HepG2 (cell line): ENCODE data around the gene JAZF1. TPM values are rescaled to one million over a fixed set of nuclear protein-coding genes. Genes with fewer than 3 reads are reported as not detected.

Experiments used
- ATAC-seq: fragments of 200-7000 bp; cut with Tn5 transposase; 3 replicates; pipeline ENCODE4 v1.9.1; 2020; ENCODE audit warnings: mild to moderate bottlenecking, moderate library complexity
- BruUV-seq: library from RNA; stranded (reverse); fragments of 400-500 nt; replicated peaks from 2 replicates; lab custom pipeline; 2021; lab: Mats Ljungman, UMichigan
- CTCF ChIA-PET: fragments of 300-600 bp; formaldehyde crosslinking; extraction: SDS; loops from one replicate; lab custom pipeline; 2021; ENCODE audit warnings: low total read pairs, inconsistent platforms, low intra/inter-chr PET ratio; lab: Yijun Ruan, JAX
- POLR2A ChIA-PET: fragments of 350-600 bp; sonication (Branson Sonifier 250); formaldehyde crosslinking; loops from one replicate; lab custom pipeline; 2020; ENCODE audit warnings: antibody characterized with exemption, inconsistent platforms; lab: Yijun Ruan, JAX
- DNase-seq: peaks from one replicate; pipeline ENCODE4 v3.0.0-alpha.2; 2015; ENCODE audit warnings: low spot score
- FAIRE-seq: peaks from 3 replicates; lab custom pipeline; 2011; peaks lifted over from hg19 to GRCh38; lab: Jason Lieb, UNC
- H2AFZ ChIP-seq: one replicate; pipeline ENCODE4 v1.6.1; 2011; ENCODE audit warnings: low read length, inconsistent platforms
- H3K27ac ChIP-seq: fragments of 300-600 bp; 3 replicates; pipeline ENCODE4 v1.8.0; 2011; ENCODE audit warnings: mixed run types, mild to moderate bottlenecking, mixed read lengths, low read length, inconsistent platforms; ENCODE audit not compliant: insufficient read depth; ENCODE audit errors: extremely low read length
- H3K27me3 ChIP-seq, 2 experiments: fragments of 200-600 bp in 1 of 2; 2 replicates in 1 of 2; 3 replicates in 1 of 2; pipeline versions ENCODE4 v1.6.0 to v1.8.0; 2011; ENCODE audit warnings: low read length in 2 of 2, mild to moderate bottlenecking in 2 of 2, moderate library complexity in 2 of 2, inconsistent platforms in 1 of 2; ENCODE audit not compliant: insufficient read depth in 2 of 2, control insufficient read depth in 1 of 2
- H3K36me3 ChIP-seq, 2 experiments: fragments of 200-600 bp in 1 of 2; replicated peaks in 1 of 2; 2 replicates in 1 of 2; 3 replicates in 1 of 2; pipeline versions ENCODE4 v1.5.1 to v1.8.0; 2011; ENCODE audit warnings: low read length in 2 of 2, inconsistent platforms in 1 of 2; ENCODE audit not compliant: insufficient read depth in 2 of 2, control insufficient read depth in 1 of 2
- H3K4me1 ChIP-seq: 2 replicates; pipeline ENCODE4 v1.5.1; 2012; ENCODE audit warnings: low read length, inconsistent platforms; ENCODE audit not compliant: insufficient read depth
- H3K4me2 ChIP-seq: 2 replicates; pipeline ENCODE4 v1.6.0; 2011; ENCODE audit warnings: low read depth, low read length, inconsistent platforms
- H3K4me3 ChIP-seq, 3 experiments: fragments of 200-600 bp in 1 of 3; sonication (generic), shearing (Covaris generic) in 1 of 3; replicated peaks in 1 of 3; 2 replicates each; pipeline ENCODE4 v1.5.1; 2011 to 2016; ENCODE audit warnings: low read length in 3 of 3, inconsistent platforms in 2 of 3, low read depth in 2 of 3, mild to moderate bottlenecking in 2 of 3, control low read depth in 1 of 3, mixed read lengths in 1 of 3; ENCODE audit not compliant: insufficient read depth in 1 of 3
- H3K79me2 ChIP-seq: one replicate; pipeline ENCODE4 v1.6.1; 2011; ENCODE audit warnings: low read length, inconsistent platforms; ENCODE audit not compliant: insufficient read depth
- H3K9ac ChIP-seq: 2 replicates; pipeline ENCODE4 v1.6.0; 2011; ENCODE audit warnings: mild to moderate bottlenecking, low read depth, low read length, inconsistent platforms; ENCODE audit not compliant: insufficient read depth
- H3K9me3 ChIP-seq: 2 replicates; pipeline ENCODE4 v1.5.1; 2012; ENCODE audit warnings: mild to moderate bottlenecking, low read length
- H4K20me1 ChIP-seq: 2 replicates; pipeline ENCODE4 v1.6.0; 2011; ENCODE audit warnings: inconsistent platforms, mild to moderate bottlenecking, low read length, moderate library complexity; ENCODE audit not compliant: insufficient read depth
- AHR ChIP-seq: IDR thresholded peaks from 2 replicates; pipeline ENCODE4 v1.6.1; 2018; ENCODE audit warnings: missing genetic modification reagents, missing compliant biosample characterization
- CEBPB ChIP-seq: IDR thresholded peaks from 2 replicates; pipeline ENCODE4 v1.6.1; 2011; ENCODE audit warnings: low read depth, low read length, improper control_type of control experiment, borderline replicate concordance
- HOXD1 ChIP-seq: sonication (generic); formaldehyde crosslinking; IDR thresholded peaks from 2 replicates; pipeline ENCODE4 v1.5.0; 2020; ENCODE audit warnings: missing genetic modification reagents
- MAFG ChIP-seq: sonication (generic); formaldehyde crosslinking; IDR thresholded peaks from 2 replicates; pipeline ENCODE4 v1.5.1; 2020; ENCODE audit warnings: mild to moderate bottlenecking, missing genetic modification reagents
- MATR3 ChIP-seq: sonication (generic); formaldehyde crosslinking; IDR thresholded peaks from 2 replicates; pipeline ENCODE4 v1.4.0; 2020; ENCODE audit warnings: missing genetic modification reagents
- MIXL1 ChIP-seq: IDR thresholded peaks from 2 replicates; pipeline ENCODE4 v1.6.1; 2016
- MTF2 ChIP-seq: sonication (generic); formaldehyde crosslinking; IDR thresholded peaks from 2 replicates; pipeline ENCODE4 v1.5.0; 2020; ENCODE audit warnings: missing genetic modification reagents, borderline replicate concordance
- SETDB1 ChIP-seq: sonication (generic); formaldehyde crosslinking; IDR thresholded peaks from 2 replicates; pipeline ENCODE4 v1.5.1; 2020; ENCODE audit warnings: missing genetic modification reagents, mild to moderate bottlenecking, borderline replicate concordance
- SRSF1 ChIP-seq: fragments of 200-400 bp; formaldehyde crosslinking; optimal IDR thresholded peaks from 2 replicates; pipeline ENCODE3; 2017; ENCODE audit warnings: mild to moderate bottlenecking, low read depth, low read length, moderate library complexity
- THYN1 ChIP-seq: sonication (generic); formaldehyde crosslinking; IDR thresholded peaks from 2 replicates; pipeline ENCODE4 v1.8.1; 2023; ENCODE audit warnings: low read depth, mild to moderate bottlenecking, moderate library complexity, missing genetic modification reagents, borderline replicate concordance
- TP53 ChIP-seq: sonication (generic); formaldehyde crosslinking; conservative IDR thresholded peaks from 2 replicates; pipeline ENCODE4 v1.4.0; 2020; ENCODE audit warnings: missing genetic modification reagents
- TSC22D2 ChIP-seq: sonication (generic); formaldehyde crosslinking; IDR thresholded peaks from 2 replicates; pipeline ENCODE4 v1.5.1; 2020; ENCODE audit warnings: missing genetic modification reagents, mild to moderate bottlenecking, borderline replicate concordance
- ZNF281 ChIP-seq: sonication (generic); formaldehyde crosslinking; IDR thresholded peaks from 2 replicates; pipeline ENCODE4 v1.4.0; 2020; ENCODE audit warnings: missing genetic modification reagents, borderline replicate concordance
- ZNF619 ChIP-seq: sonication (generic); formaldehyde crosslinking; IDR thresholded peaks from 2 replicates; pipeline ENCODE4 v1.4.0; 2020; ENCODE audit warnings: mild to moderate bottlenecking, missing genetic modification reagents
- whole genome bisulfite sequencing: methylation state at CpG from one replicate; pipeline ENCODE4 v1.1.6; 2017; ENCODE audit warnings: low lambda C conversion rate; 5-methylcytosine and 5-hydroxymethylcytosine counted together
- in situ Hi-C: cut with HindIII; loops from 2 replicates; pipeline ENCODE4 v1.10.0; 2017; ENCODE audit warnings: low pct_unique_long_range_greater_than_20kb; ENCODE audit not compliant: extremely low pct_ligation_motif_present
- intact Hi-C: fragments of 100-400 bp; cut with micrococcal nuclease; formaldehyde crosslinking; loops from one replicate; pipeline ENCODE4 v1.10.0; 2022; ENCODE audit not compliant: unreplicated experiment
- polyA plus RNA-seq, 8 experiments: library from polyadenylated mRNA; depleted of rRNA in 3 of 8; stranded (reverse) in 7 of 8; unstranded in 1 of 8; fragments of >200 nt; fragmentation: Illumina TruSeq in 4 of 8; extraction: Trizol in 4 of 8; gene quantifications; 2 replicates each; pipeline versions ENCODE4 v1.2.1 to v1.2.3, GENCODE V29; 2011 to 2016; ENCODE audit warnings: low read depth in 4 of 8, missing spikeins in 1 of 8, mixed read lengths in 1 of 8; ENCODE audit not compliant: insufficient read depth in 1 of 8
- total RNA-seq, 5 experiments: library from RNA; depleted of rRNA; stranded (reverse); fragments of >200 nt; fragmentation: Illumina TruSeq; extraction: Trizol; gene quantifications; 2 replicates each; pipeline ENCODE4 v1.2.3, GENCODE V29; 2016; ENCODE audit warnings: low read depth in 1 of 5
- TF ChIP-seq, protein P1 (sequence below): sonication (generic); formaldehyde crosslinking; IDR thresholded peaks from 2 replicates; pipeline ENCODE4 v1.8.1; 2023; ENCODE audit warnings: mild to moderate bottlenecking, moderate library complexity, missing genetic modification reagents

The JAZF1 gene
- total and polyA plus RNA-seq, 2 of the 13 experiments (the other 11 are each of a cell fraction or from before 2014, with no cell fraction given) = not detected

- in situ Hi-C loops (no loop called here), intact Hi-C loops (no loop called here)
- H2AFZ ChIP-seq = no peak overlapping the region
- no peak overlapping the region for H3K9ac ChIP-seq
- no peak for FAIRE-seq
- H4K20me1 ChIP-seq = no peaks in the 10 kb centered on the region
- no peaks in the 10 kb centered on the region for H3K79me2 ChIP-seq
- ChIA-PET POLR2A (no interaction called here), CTCF (no interaction called here)
- no peaks in the 10 kb centered on the region for H3K4me1 ChIP-seq
- no peaks in the 10 kb centered on the region for H3K9me3 ChIP-seq
- H3K27me3 ChIP-seq = no peaks in the 10 kb centered on the region
- no peak for TF ChIP-seq ZNF281 (CRISPR knock-in tag)
- TF ChIP-seq MTF2 (CRISPR knock-in tag) = no peak
- TF ChIP-seq TP53 (CRISPR knock-in tag) = no peak
- TF ChIP-seq, protein P1, sequence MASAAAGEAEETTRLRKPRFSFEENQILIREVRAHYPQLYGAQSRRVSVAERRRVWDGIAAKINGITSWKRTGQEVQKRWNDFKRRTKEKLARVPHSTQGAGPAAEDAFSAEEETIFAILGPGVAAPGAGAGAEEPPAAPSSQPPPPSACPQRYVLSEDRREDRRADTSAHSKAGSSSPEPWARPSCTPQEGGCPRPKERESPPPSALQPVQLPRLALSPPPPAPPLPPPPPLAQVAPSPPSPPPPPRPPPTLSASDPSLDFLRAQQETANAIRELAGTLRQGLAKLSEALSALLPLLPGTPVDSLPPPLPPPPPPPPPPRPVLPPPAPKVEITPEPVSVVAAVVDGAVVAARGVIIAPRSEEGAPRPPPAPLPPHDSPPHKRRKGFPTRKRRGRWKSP (CRISPR knock-in tag) = no peak
- no peak for TF ChIP-seq ZNF619 (CRISPR knock-in tag)
- TF ChIP-seq SRSF1 = no peak
- TF ChIP-seq THYN1 (CRISPR knock-in tag) = no peak
- TF ChIP-seq TSC22D2 (CRISPR knock-in tag) = no peak
- TF ChIP-seq SETDB1 (CRISPR knock-in tag) = no peak
- no peak for TF ChIP-seq MIXL1 (CRISPR knock-in tag)
- no peak for TF ChIP-seq MAFG (CRISPR knock-in tag)
- no peak for TF ChIP-seq CEBPB
- no peak for TF ChIP-seq HOXD1 (CRISPR knock-in tag)
- no peak for TF ChIP-seq AHR (CRISPR knock-in tag)
- TF ChIP-seq MATR3 (CRISPR knock-in tag) = no peak
- H3K4me2 ChIP-seq = no peak overlapping the region
- no peak for DNase-seq
- no peak overlapping the region for H3K4me3 ChIP-seq
- no peak overlapping the region for H3K27ac ChIP-seq
- no peaks in the 10 kb centered on the region for H3K36me3 ChIP-seq
- 50% methylated on average over 1 of the region's 1 CpG for WGBS
- no TSS peak for BruUV-seq
- ATAC-seq = no peak
Measured at GRCh38 chr7:28224675-28225074, 44.1 kb upstream of the JAZF1 start.
